ENCODE results near the gene BORCS6.

The BORCS6 gene

DNA sequence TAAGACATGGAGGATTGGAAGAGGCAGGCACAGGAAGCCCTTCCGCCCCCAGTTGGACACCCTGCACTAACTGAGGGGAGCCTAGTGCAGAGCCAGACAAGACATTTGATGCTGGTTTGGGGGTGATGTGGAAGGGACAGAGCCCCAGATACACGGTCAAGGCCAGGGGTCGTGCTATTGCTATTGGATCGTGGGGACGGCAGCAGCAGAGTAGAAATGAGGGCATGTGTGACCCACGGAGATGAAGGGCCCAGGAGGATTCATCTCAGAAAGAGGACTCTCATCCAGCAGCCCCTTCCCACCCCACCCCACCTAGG is 25.2 kb downstream of the BORCS6 start:
- Mint-ChIP-seq H3K36me3 (ENCODE audit: low read depth) (peaks cover 11% of the 10 kb centered on the region), H3K27me3 (ENCODE audit: low read depth) (no peaks in the 10 kb centered on the region), H3K27ac (peak overlapping the region; percentile 92 to 99 (median 95)), H3K4me1 (peaks cover 39% of the 10 kb centered on the region), H3K4me3 (peak overlapping the region; percentile 90 to 97 (median 96)), H3K9me3 (no peaks in the 10 kb centered on the region)
- TF ChIP-seq CTCF (IDR thresholded peaks at IDR 0.05; ENCODE audit: unreplicated experiment in 3 of 3): no peak

DNA sequence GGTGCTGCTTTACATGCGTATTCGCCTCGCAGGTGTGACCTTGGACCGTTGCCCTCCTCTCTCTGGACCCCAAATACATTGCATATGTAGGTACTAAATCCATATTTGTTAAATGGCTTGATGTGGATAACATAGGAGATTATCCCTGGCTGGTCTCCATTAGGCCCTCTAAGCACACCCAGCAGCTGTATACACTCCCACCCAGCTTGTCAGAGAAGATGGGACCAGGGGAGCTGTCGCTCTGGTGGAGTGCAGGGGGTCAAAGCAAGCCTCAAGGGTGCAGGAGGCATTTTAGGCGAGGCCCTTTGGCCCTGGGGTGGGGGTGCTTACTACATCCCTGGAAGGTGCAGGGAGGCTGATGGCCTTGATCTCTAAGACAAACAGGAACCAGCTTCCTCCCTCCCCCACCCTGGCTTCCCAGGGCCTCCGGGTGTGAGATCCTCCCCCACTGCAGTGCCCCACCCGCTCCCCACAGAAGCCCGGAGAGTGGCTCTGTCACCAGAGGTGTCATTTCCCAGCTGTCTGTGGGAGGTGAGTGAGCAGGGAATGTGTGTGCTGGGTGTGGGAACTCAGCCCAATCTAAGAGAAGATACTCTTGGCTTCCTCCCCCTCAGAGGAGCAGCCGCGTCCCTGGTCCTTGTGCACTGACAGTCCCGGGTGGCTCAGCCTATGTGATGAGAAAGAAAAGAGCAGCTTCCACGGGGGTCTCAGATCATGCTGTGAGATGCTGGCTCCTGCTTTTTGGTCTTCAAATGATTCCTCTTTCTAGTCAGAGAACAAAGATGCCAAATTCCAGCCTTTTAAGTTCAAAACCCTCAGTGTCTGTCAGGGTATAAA is 25.8 kb downstream of the BORCS6 start:
- Mint-ChIP-seq H3K27me3 (ENCODE audit: low read depth) (no peaks in the 10 kb centered on the region), H3K4me1 (peaks cover 40% of the 10 kb centered on the region), H3K9me3 (no peaks in the 10 kb centered on the region), H3K4me3 (peak overlapping the region; percentile 90 to 97 (median 96)), H3K27ac (peak overlapping the region; percentile 92 to 99 (median 95)), H3K36me3 (ENCODE audit: low read depth) (peaks cover 15% of the 10 kb centered on the region)
- TF ChIP-seq CTCF (IDR thresholded peaks at IDR 0.05; ENCODE audit: unreplicated experiment in 3 of 3): no peak

- Mint-ChIP-seq H3K4me3 (peak overlapping the region; percentile 90 to 97 (median 96)), H3K27ac (peak overlapping the region; percentile 92 to 99 (median 95)), H3K36me3 (ENCODE audit: low read depth) (peaks cover 21% of the 10 kb centered on the region), H3K4me1 (peaks cover 47% of the 10 kb centered on the region), H3K9me3 (no peaks in the 10 kb centered on the region), H3K27me3 (ENCODE audit: low read depth) (no peaks in the 10 kb centered on the region)
- no peak for TF ChIP-seq CTCF (IDR thresholded peaks at IDR 0.05; ENCODE audit: unreplicated experiment in 3 of 3)
Observed at GRCh38 chr17:8162997-8163977, 26.7 kb downstream of the BORCS6 start.

GRCh38 chr17:8162233-8162996 is 27.6 kb downstream of the BORCS6 start, which contains the start of gene VAMP2:
VAMP2 (minus strand) TSS chr17:8162948; CDS start chr17:8162879, 69 bp downstream.
- TF ChIP-seq CTCF (IDR thresholded peaks at IDR 0.05; ENCODE audit: unreplicated experiment in 3 of 3): no peak
- Mint-ChIP-seq H3K4me1 (peaks cover 47% of the 10 kb centered on the region), H3K36me3 (ENCODE audit: low read depth) (peaks cover 21% of the 10 kb centered on the region), H3K27ac (peak within 1 kb of the TSS; percentile 92 to 99 (median 95)), H3K9me3 (no peaks in the 10 kb centered on the region), H3K4me3 (peak within 1 kb of the TSS; percentile 90 to 97 (median 96)), H3K27me3 (ENCODE audit: low read depth) (no peaks in the 10 kb centered on the region)

DNA sequence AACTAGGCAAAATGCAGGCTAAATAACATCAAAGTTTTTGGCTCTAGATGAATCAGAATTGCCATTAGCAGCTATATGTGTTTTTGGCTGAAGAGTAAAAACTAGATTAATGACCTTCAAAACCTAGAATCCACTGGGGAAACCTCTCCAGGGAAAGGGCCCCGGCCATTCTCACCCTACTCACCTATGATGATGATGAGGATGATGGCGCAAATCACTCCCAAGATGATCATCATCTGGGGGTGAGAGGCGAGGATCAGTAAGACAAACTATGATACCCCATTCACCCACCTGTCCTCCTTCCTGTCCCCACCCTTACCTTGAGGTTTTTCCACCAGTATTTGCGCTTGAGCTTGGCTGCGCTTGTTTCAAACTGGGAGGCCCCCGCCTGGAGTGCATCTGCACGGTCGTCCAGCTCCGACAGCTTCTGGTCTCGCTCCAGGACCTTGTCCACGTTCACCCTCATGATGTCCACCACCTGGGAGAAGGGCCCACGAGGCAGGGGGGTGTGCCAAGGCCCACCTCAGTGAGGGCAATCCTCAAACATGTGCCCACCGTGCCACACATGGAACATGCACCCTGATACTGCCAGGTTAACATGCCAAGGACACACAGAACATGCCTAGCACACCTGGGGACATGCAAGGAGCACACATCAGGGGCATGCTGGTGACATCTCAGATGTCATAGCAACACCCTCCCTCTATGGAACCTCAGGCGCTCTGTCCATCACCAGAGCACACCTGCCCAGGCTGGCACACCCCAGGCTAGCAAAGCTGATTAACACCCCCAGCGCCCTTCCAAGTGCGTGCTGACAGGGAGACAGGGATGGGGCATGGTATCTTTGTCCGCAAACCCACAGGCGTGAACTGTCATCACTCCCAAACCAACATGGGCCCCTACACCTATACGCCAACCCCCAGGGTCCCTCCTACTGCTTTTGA is 28.4 kb downstream of the BORCS6 start:
- peaks cover 21% of the 10 kb centered on the region for H3K36me3 Mint-ChIP-seq (ENCODE audit: low read depth)
- peaks cover 47% of the 10 kb centered on the region for H3K4me1 Mint-ChIP-seq
- no peaks in the 10 kb centered on the region for H3K27me3 Mint-ChIP-seq (ENCODE audit: low read depth)
- peak overlapping the region; percentile 56 to 84 (median 80) for H3K27ac Mint-ChIP-seq
- no peaks in the 10 kb centered on the region for H3K9me3 Mint-ChIP-seq
- TF ChIP-seq CTCF (IDR thresholded peaks at IDR 0.05; ENCODE audit: unreplicated experiment in 3 of 3): no peak
- peak overlapping the region; percentile 82 to 87 (median 85) for H3K4me3 Mint-ChIP-seq

Measured in nephron (organoid).